Measurements from ENCODE around the gene GRWD1. TPM values are rescaled to one million over a fixed set of nuclear protein-coding genes. Genes with fewer than 3 reads are reported as not detected.

The GRWD1 gene
- total and polyA plus RNA-seq, 2 of the 8 experiments (the other 6 are each of a cell fraction or from before 2014, with no cell fraction given): 36.9 to 61.9 TPM

- Histone ChIP-seq H3K79me2 (ENCODE audit: control insufficient read depth in 1 of 2, insufficient read depth in 2 of 2, low read length in 2 of 2) (no peaks in the 10 kb centered on the region), H2BK15ac (ENCODE audit: low read length) (no peak overlapping the region), H2BK20ac (ENCODE audit: low read length) (no peak overlapping the region), H3K23ac (ENCODE audit: insufficient read length) (no peak overlapping the region), H2AFZ (ENCODE audit: low read length) (no peak overlapping the region), H4K8ac (ENCODE audit: extremely low read depth, insufficient read depth, low read length) (no peak overlapping the region), H3K9me3 (ENCODE audit: insufficient read depth in 2 of 2, low read depth in 1 of 2, low read length in 1 of 2) (no peaks in the 10 kb centered on the region), H3K79me1 (ENCODE audit: low read depth, low read length) (peaks cover 4% of the 10 kb centered on the region), H3K27ac (ENCODE audit: low read depth, low read length) (no peak overlapping the region), H3K36me3 (ENCODE audit: control insufficient read depth in 2 of 4, insufficient read depth in 4 of 4, low read length in 3 of 4) (peaks cover 14 to 42% (median 26%) of the 10 kb centered on the region in 4 experiments), H3K4ac (replicated peaks; ENCODE audit: insufficient read length, low read depth, low read length) (no peak overlapping the region), H2BK5ac (ENCODE audit: low read depth, low read length) (no peak overlapping the region), H3K4me3 (ENCODE audit: extremely low read depth in 1 of 4, insufficient read depth in 2 of 4, low read depth in 3 of 4, low read length in 4 of 4) (no peak overlapping the region), H2BK12ac (ENCODE audit: low read depth, low read length) (no peak overlapping the region), H3K9ac (replicated peaks in 1 of 4; ENCODE audit: extremely low read depth in 1 of 4, low read depth in 3 of 4, low read length in 3 of 4) (no peak overlapping the region), H3K27me3 (replicated peaks in 1 of 4; ENCODE audit: control insufficient read depth in 3 of 4, extremely low read depth in 1 of 4, insufficient read depth in 3 of 4, low read length in 3 of 4) (no peaks in the 10 kb centered on the region), H2AK5ac (ENCODE audit: low read depth, low read length) (no peak overlapping the region), H3K4me2 (ENCODE audit: insufficient read depth in 1 of 2, low read depth in 2 of 2, low read length in 2 of 2) (no peak overlapping the region), H4K5ac (ENCODE audit: insufficient read length, low read depth, low read length) (no peak overlapping the region), H3K4me1 (replicated peaks in 1 of 4; ENCODE audit: control insufficient read depth in 3 of 4, insufficient read depth in 4 of 4, low read length in 3 of 4) (no peaks in the 10 kb centered on the region), H3K23me2 (ENCODE audit: low read depth, low read length) (no peaks in the 10 kb centered on the region), H2BK120ac (replicated peaks; ENCODE audit: low read depth, low read length) (no peak overlapping the region), H4K91ac (replicated peaks; ENCODE audit: insufficient read length, low read length) (no peak overlapping the region), H4K20me1 (replicated peaks in 1 of 2; ENCODE audit: control insufficient read depth in 1 of 2, insufficient read depth in 2 of 2, low read length in 2 of 2) (peaks cover 2 to 18% of the 10 kb centered on the region in 2 experiments), H3K14ac (ENCODE audit: insufficient read length) (no peak overlapping the region), H3K56ac (replicated peaks; ENCODE audit: insufficient read length, low read depth, low read length) (no peak overlapping the region), H3K18ac (ENCODE audit: extremely low read depth, low read length) (no peak overlapping the region)
- FAIRE-seq (no peak), DNase-seq (ENCODE audit: low read depth in 1 of 2, low spot score in 2 of 2) (no peak)
- ChIA-PET CTCF (ENCODE audit: partially characterized antibody) (interaction anchor here (0.5 to 1.1 kb wide), 3 partner anchors 9 to 105 kb away, joined by 3 read pairs; no protein-coding TSS in a partner anchor), POLR2A (ENCODE audit: partially characterized antibody) (interaction anchor here (0.7 to 1.6 kb wide), 6 partner anchors 9 to 56 kb away, joined by 3 to 10 read pairs (median 6); partner anchors contain the start of gene GRWD1)
- WGBS, 2 experiments (ENCODE audit: extremely low coverage in 1 of 2, insufficient coverage in 1 of 2, insufficient read length in 1 of 2, insufficient replicate concordance in 2 of 2, low coverage in 1 of 2, low lambda C conversion rate in 2 of 2, missing lambda C conversion rate in 1 of 2): 96% methylated on average over 9 of the region's 11 CpGs; no CpG with 5 or more reads in 1 of the 2 experiments
- TF ChIP-seq RAD21 (IDR thresholded peaks at IDR 0.05 in 1 of 2, conservative IDR thresholded peaks at IDR 0.05 in 1 of 2; ENCODE audit: low read depth in 2 of 2, low read length in 2 of 2): no peak
- 0 out of 3 replicates have a peak, but pooled peaks of 1 of the 2 experiments have one; percentile 24 for TF ChIP-seq POLR2A (IDR thresholded peaks at IDR 0.05; ENCODE audit: control extremely low read depth in 1 of 2, low read depth in 2 of 2, low read length in 2 of 2)
Observed at GRCh38 chr19:48455908-48456562, 10.3 kb downstream of the GRWD1 start.
